ENCODE data around the gene ADGRG3. TPM values are rescaled to one million over a fixed set of nuclear protein-coding genes. Genes with fewer than 3 reads are reported as not detected.

ADGRG3 gene
- total RNA-seq, 1 donor from 2014 or later, result not detected

DNA sequence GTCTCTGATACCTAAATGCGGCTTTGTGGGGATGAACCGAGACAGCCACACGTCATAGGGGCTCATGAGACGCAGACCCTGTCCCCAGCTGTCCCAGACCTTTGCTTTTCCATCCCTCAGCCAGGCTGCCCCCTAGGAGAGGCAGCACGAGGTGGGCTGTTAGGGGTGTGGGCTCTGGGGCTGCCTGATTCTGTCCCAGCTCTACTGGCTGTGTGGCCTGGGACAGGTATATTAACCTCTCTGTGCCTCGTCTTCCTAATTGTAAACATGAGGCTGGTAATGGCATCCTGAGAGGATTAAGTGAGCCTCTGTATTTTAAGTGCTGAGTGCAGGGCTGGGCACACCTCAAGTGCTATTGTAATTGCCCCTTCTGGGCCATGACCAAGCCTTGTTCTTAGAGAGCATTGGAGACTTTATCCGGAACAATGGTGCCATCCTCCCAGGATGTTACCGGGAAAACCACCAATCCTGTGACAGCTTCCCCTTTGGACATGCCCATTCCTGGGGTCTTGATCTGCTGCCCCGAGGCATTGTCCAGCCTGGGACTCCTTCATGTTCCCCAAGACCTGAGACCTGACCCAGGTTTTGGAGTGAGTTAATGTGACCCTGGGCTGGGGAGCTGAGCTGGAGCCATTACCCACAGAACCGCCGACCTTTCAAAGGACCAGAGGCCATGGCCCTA, 34.6 kb upstream of the ADGRG3 start:
- H3K4me3 Mint-ChIP-seq, result no peak overlapping the region
- no peaks in the 10 kb centered on the region for H3K9me3 Mint-ChIP-seq
- H3K27me3 Mint-ChIP-seq (ENCODE audit: low read depth), result no peaks in the 10 kb centered on the region
- no peak overlapping the region for H3K27ac Mint-ChIP-seq (ENCODE audit: unreplicated experiment)
- no peaks in the 10 kb centered on the region for H3K36me3 Mint-ChIP-seq (ENCODE audit: low read depth)
- TF ChIP-seq, protein P1, sequence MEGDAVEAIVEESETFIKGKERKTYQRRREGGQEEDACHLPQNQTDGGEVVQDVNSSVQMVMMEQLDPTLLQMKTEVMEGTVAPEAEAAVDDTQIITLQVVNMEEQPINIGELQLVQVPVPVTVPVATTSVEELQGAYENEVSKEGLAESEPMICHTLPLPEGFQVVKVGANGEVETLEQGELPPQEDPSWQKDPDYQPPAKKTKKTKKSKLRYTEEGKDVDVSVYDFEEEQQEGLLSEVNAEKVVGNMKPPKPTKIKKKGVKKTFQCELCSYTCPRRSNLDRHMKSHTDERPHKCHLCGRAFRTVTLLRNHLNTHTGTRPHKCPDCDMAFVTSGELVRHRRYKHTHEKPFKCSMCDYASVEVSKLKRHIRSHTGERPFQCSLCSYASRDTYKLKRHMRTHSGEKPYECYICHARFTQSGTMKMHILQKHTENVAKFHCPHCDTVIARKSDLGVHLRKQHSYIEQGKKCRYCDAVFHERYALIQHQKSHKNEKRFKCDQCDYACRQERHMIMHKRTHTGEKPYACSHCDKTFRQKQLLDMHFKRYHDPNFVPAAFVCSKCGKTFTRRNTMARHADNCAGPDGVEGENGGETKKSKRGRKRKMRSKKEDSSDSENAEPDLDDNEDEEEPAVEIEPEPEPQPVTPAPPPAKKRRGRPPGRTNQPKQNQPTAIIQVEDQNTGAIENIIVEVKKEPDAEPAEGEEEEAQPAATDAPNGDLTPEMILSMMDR (conservative IDR thresholded peaks at IDR 0.05), result no peak
- DNase-seq (ENCODE audit: low read depth, low spot score), result no peak
- peaks cover 54% of the 10 kb centered on the region for H3K4me1 Mint-ChIP-seq

GRCh38 chr16:57634171-57634570, 33.9 kb upstream of the ADGRG3 start:
- peak overlapping the region; percentile 23 for H3K4me3 Mint-ChIP-seq
- no peak overlapping the region for H3K27ac Mint-ChIP-seq (ENCODE audit: unreplicated experiment)
- H3K9me3 Mint-ChIP-seq, result no peaks in the 10 kb centered on the region
- no peaks in the 10 kb centered on the region for H3K27me3 Mint-ChIP-seq (ENCODE audit: low read depth)
- H3K36me3 Mint-ChIP-seq (ENCODE audit: low read depth), result no peaks in the 10 kb centered on the region
- TF ChIP-seq, protein P1 (conservative IDR thresholded peaks at IDR 0.05), result no peak
- no peak for DNase-seq (ENCODE audit: low read depth, low spot score)
- H3K4me1 Mint-ChIP-seq, result peaks cover 51% of the 10 kb centered on the region

GRCh38 chr16:57635266-57636097, 32.6 kb upstream of the ADGRG3 start:
- no peak for DNase-seq (ENCODE audit: low read depth, low spot score)
- Mint-ChIP-seq H3K27ac (ENCODE audit: unreplicated experiment) (peak overlapping the region; percentile 72), H3K4me1 (peaks cover 58% of the 10 kb centered on the region)

GRCh38 chr16:57636184-57636583, 31.9 kb upstream of the ADGRG3 start:
- Mint-ChIP-seq H3K4me1 (peaks cover 58% of the 10 kb centered on the region), H3K27me3 (ENCODE audit: low read depth) (no peaks in the 10 kb centered on the region), H3K27ac (ENCODE audit: unreplicated experiment) (no peak overlapping the region), H3K4me3 (peak overlapping the region; percentile 77), H3K9me3 (no peaks in the 10 kb centered on the region), H3K36me3 (ENCODE audit: low read depth) (no peaks in the 10 kb centered on the region)
- TF ChIP-seq, protein P1 (conservative IDR thresholded peaks at IDR 0.05), result no peak
- DNase-seq (ENCODE audit: low read depth, low spot score), result no peak

More at GRCh38 chr16:57635266-57636097, 32.6 kb upstream of the ADGRG3 start:
- H3K9me3 Mint-ChIP-seq, result no peaks in the 10 kb centered on the region
- no peaks in the 10 kb centered on the region for H3K36me3 Mint-ChIP-seq (ENCODE audit: low read depth)
- TF ChIP-seq, protein P1 (conservative IDR thresholded peaks at IDR 0.05), result no peak
- no peak overlapping the region for H3K4me3 Mint-ChIP-seq
- no peaks in the 10 kb centered on the region for H3K27me3 Mint-ChIP-seq (ENCODE audit: low read depth)

DNA sequence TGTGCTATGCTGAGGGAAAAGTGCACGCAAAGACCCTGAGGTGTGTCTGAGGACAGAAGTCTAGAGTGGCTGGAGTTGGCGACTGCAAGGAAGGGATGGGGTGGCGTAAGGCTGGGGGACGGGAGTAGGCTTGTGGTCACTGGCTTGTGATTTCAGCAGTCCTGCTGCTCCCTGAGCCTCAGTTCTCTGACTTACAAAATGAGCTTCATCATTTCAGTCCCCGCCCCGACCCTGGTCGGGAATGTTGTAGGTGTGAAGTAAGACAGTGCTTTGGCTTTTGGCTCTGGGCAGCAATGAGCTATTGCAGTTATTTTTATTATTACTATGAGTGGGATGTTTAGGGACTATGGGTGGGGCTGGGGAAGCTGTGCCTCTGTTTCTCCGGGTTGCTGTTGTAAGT, 31.1 kb upstream of the ADGRG3 start:
- peaks cover 62% of the 10 kb centered on the region for H3K4me1 Mint-ChIP-seq
- DNase-seq (ENCODE audit: low read depth, low spot score), result no peak
- no peaks in the 10 kb centered on the region for H3K36me3 Mint-ChIP-seq (ENCODE audit: low read depth)
- peak overlapping the region; percentile 97 for H3K27ac Mint-ChIP-seq (ENCODE audit: unreplicated experiment)
- peak overlapping the region; percentile 77 for H3K4me3 Mint-ChIP-seq
- no peaks in the 10 kb centered on the region for H3K9me3 Mint-ChIP-seq
- H3K27me3 Mint-ChIP-seq (ENCODE audit: low read depth), result no peaks in the 10 kb centered on the region
- TF ChIP-seq, protein P1 (conservative IDR thresholded peaks at IDR 0.05), result no peak
